A549 (cell line): ENCODE data around the gene BDNF. TPM values are rescaled to one million over a fixed set of nuclear protein-coding genes. Genes with fewer than 3 reads are reported as not detected.

ENCODE experiments used
- ATAC-seq, 2 experiments: fragments of 200-7000 bp in 1 of 2; fragments of >200 bp in 1 of 2; cut with Nextera tagmentation in 1 of 2; cut with Tn5 transposase in 1 of 2; 3 replicates each; pipeline versions ENCODE4 v1.8.0 to v1.9.1; 2018 to 2020; ENCODE audit warnings: mild to moderate bottlenecking in 1 of 2, moderate library complexity in 1 of 2
- CTCF ChIA-PET: fragments of 300-600 bp; sonication (Branson Sonifier 250); formaldehyde crosslinking; extraction: SDS; loops from one replicate; lab custom pipeline; 2021; ENCODE audit warnings: antibody characterized with exemption, inconsistent platforms; lab: Yijun Ruan, JAX
- POLR2A ChIA-PET: fragments of 350-600 bp; formaldehyde crosslinking; extraction: SDS; loops from one replicate; lab custom pipeline; 2021; ENCODE audit warnings: antibody characterized with exemption, inconsistent platforms; lab: Yijun Ruan, JAX
- DNase-seq, 2 experiments: peaks; one replicate each; pipeline versions ENCODE4 v3.0.0 to v3.0.0-alpha.2; 2011 to 2016; ENCODE audit warnings: low read depth in 1 of 2, low spot score in 1 of 2
- FAIRE-seq: peaks from 2 replicates; lab custom pipeline; 2011; peaks lifted over from hg19 to GRCh38; lab: Jason Lieb, UNC
- H3K27ac ChIP-seq, 2 experiments: fragments of >200 bp; sonication (Bioruptor Twin); formaldehyde crosslinking; 3 replicates each; pipeline ENCODE4 v1.5.1; 2016 to 2017
- H3K4me1 ChIP-seq: fragments of >200 bp; sonication (Bioruptor Twin); formaldehyde crosslinking; 3 replicates; pipeline ENCODE4 v1.6.1; 2016
- H3K4me2 ChIP-seq: fragments of >200 bp; sonication (Bioruptor Twin); formaldehyde crosslinking; 3 replicates; pipeline ENCODE4 v1.6.1; 2016
- H3K4me3 ChIP-seq: fragments of >200 bp; sonication (Bioruptor Twin); formaldehyde crosslinking; 3 replicates; pipeline ENCODE4 v1.5.1; 2016
- H3K9me3 ChIP-seq: fragments of >200 bp; sonication (Bioruptor Twin); formaldehyde crosslinking; 3 replicates; pipeline ENCODE4 v1.6.1; 2016
- ATOH8 ChIP-seq: fragments of 250-450 bp; sonication (Bioruptor Pico); IDR thresholded peaks from 2 replicates; pipeline ENCODE4 v1.5.0; 2020; ENCODE audit warnings: low read depth, mild to moderate bottlenecking, moderate library complexity
- BCL3 ChIP-seq: fragments of >200 bp; sonication (Bioruptor Twin); formaldehyde crosslinking; IDR thresholded peaks from 3 replicates; pipeline ENCODE4 v1.6.1; 2016
- CBX8 ChIP-seq: fragments of 200-600 bp; sonication (generic); IDR thresholded peaks from 2 replicates; pipeline ENCODE4 v1.6.1; 2016
- CHD4 ChIP-seq: fragments of 200-600 bp; sonication (generic); IDR thresholded peaks from 2 replicates; pipeline ENCODE4 v1.6.1; 2016; ENCODE audit warnings: antibody characterized with exemption, mild to moderate bottlenecking, borderline replicate concordance
- CTCF ChIP-seq: fragments of >200 bp; sonication (Bioruptor Twin); formaldehyde crosslinking; IDR thresholded peaks from 3 replicates; pipeline ENCODE4 v1.5.1; 2016
- EHF ChIP-seq: fragments of 250-450 bp; sonication (Bioruptor Pico); IDR thresholded peaks from 2 replicates; pipeline ENCODE4 v1.5.0; 2020; ENCODE audit warnings: mild to moderate bottlenecking
- ESRRA ChIP-seq: fragments of 150-350 bp; IDR thresholded peaks from 2 replicates; pipeline ENCODE4 v1.6.1; 2014; ENCODE audit warnings: mild to moderate bottlenecking, low read length, borderline replicate concordance
- HOXA7 ChIP-seq: fragments of 250-450 bp; sonication (Bioruptor Pico); IDR thresholded peaks from 2 replicates; pipeline ENCODE4 v1.5.0; 2020; ENCODE audit warnings: mild to moderate bottlenecking, moderate library complexity
- JUN ChIP-seq, 2 experiments: fragments of >200 bp; sonication (Bioruptor Twin); formaldehyde crosslinking; IDR thresholded peaks; 2 replicates in 1 of 2; 3 replicates in 1 of 2; pipeline ENCODE4 v1.6.1; 2016 to 2017
- MAFK ChIP-seq: fragments of 450-650 bp; IDR thresholded peaks from 2 replicates; pipeline ENCODE4 v1.6.1; 2014; ENCODE audit not compliant: partially characterized antibody
- MAX ChIP-seq: IDR thresholded peaks from 2 replicates; pipeline ENCODE4 v1.6.1; 2012
- MAZ ChIP-seq: fragments of 150-350 bp; IDR thresholded peaks from 2 replicates; pipeline ENCODE4 v1.6.1; 2014; ENCODE audit warnings: antibody characterized with exemption, low read depth, low read length, borderline replicate concordance
- NR3C1 ChIP-seq: fragments of >200 bp; sonication (Bioruptor Twin); formaldehyde crosslinking; IDR thresholded peaks from 3 replicates; pipeline ENCODE4 v1.6.1; 2017
- RAD21 ChIP-seq, 2 experiments: fragments of >200 bp in 1 of 2; sonication (Bioruptor Twin) in 1 of 2; formaldehyde crosslinking in 1 of 2; IDR thresholded peaks in 1 of 2; conservative IDR thresholded peaks in 1 of 2; 2 replicates in 1 of 2; 3 replicates in 1 of 2; pipeline ENCODE4 v1.6.1; 2012 to 2018; ENCODE audit warnings: inconsistent platforms in 1 of 2
- RCOR1 ChIP-seq: fragments of 150-350 bp; IDR thresholded peaks from 2 replicates; pipeline ENCODE4 v1.6.1; 2014; ENCODE audit warnings: antibody characterized with exemption, low read length, low read depth
- SMC3 ChIP-seq: fragments of >200 bp; sonication (Bioruptor Twin); formaldehyde crosslinking; IDR thresholded peaks from 3 replicates; pipeline ENCODE4 v1.6.1; 2018; ENCODE audit warnings: inconsistent platforms
- SREBF2 ChIP-seq: fragments of 450-650 bp; IDR thresholded peaks from 2 replicates; pipeline ENCODE4 v1.6.1; 2014; ENCODE audit warnings: mild to moderate bottlenecking, moderate library complexity
- TFCP2L1 ChIP-seq: fragments of 250-450 bp; sonication (Bioruptor Pico); IDR thresholded peaks from 2 replicates; pipeline ENCODE4 v1.5.0; 2021; ENCODE audit warnings: mild to moderate bottlenecking
- USF2 ChIP-seq: fragments of 450-650 bp; IDR thresholded peaks from 2 replicates; pipeline ENCODE4 v1.6.1; 2014; ENCODE audit warnings: antibody characterized with exemption
- ZFP36 ChIP-seq: fragments of 450-650 bp; IDR thresholded peaks from 2 replicates; pipeline ENCODE4 v1.6.1; 2014; ENCODE audit warnings: borderline replicate concordance; ENCODE audit not compliant: partially characterized antibody
- ZSCAN20 ChIP-seq: fragments of 250-450 bp; sonication (Bioruptor Pico); IDR thresholded peaks from 2 replicates; pipeline ENCODE4 v1.8.0; 2022; ENCODE audit warnings: mild to moderate bottlenecking, moderate library complexity
- WGBS: methylation state at CpG from one replicate; pipeline ENCODE4 v1.1.6; 2017; ENCODE audit errors: missing lambda C conversion rate; 5-methylcytosine and 5-hydroxymethylcytosine counted together
- polyA plus RNA-seq, 4 experiments: library from polyadenylated mRNA; depleted of rRNA in 3 of 4; stranded (reverse); fragments of >200 nt; fragmentation: RNase III in 1 of 4; extraction: RNeasy Plus Mini Kit Qiagen cat#74134 plus additional on column Dnase treatment in 1 of 4; gene quantifications; 2 replicates in 3 of 4; 3 replicates in 1 of 4; pipeline ENCODE4 v1.2.3, GENCODE V29; 2011 to 2017

Gene BDNF
- polyA plus RNA-seq, 2 of the 4 experiments (the other 2 are of a cell fraction): 16.4 to 33.7 TPM

- DNase-seq: peak in 1 of 2 experiments; percentile 51
- 6% methylated on average over 3 of the region's 3 CpGs for WGBS
- no peak for TF ChIP-seq ZSCAN20 (CRISPR knock-in tag)
- peak; percentile 62 to 75 for TF ChIP-seq RAD21 (conservative IDR thresholded peaks at IDR 0.05 in 1 of 2, IDR thresholded peaks at IDR 0.05 in 1 of 2)
- peak; percentile 68 for TF ChIP-seq CTCF
- peak; percentile 52 for TF ChIP-seq SMC3
- no peak for ATAC-seq
- H3K27ac ChIP-seq: peak overlapping the region; percentile 25 to 77; a peak in 4 of 6 replicates
- FAIRE-seq: peak; percentile 65
- peaks cover 37% of the 10 kb centered on the region for H3K4me1 ChIP-seq
- ChIA-PET POLR2A (interaction anchor here (1.2 kb wide), 1 partner anchor 24 kb away, joined by 6 read pairs; no protein-coding TSS in a partner anchor), CTCF (interaction anchor here (0.7 to 1.4 kb wide), 11 partner anchors 9 to 1642 kb away, joined by 3 to 7 read pairs (median 3); no protein-coding TSS in a partner anchor)
- peak overlapping the region; percentile 85 for H3K4me2 ChIP-seq
- no peaks in the 10 kb centered on the region for H3K9me3 ChIP-seq
- no peak overlapping the region; the same call in 2 of the 3 replicates for H3K4me3 ChIP-seq
Observed at GRCh38 chr11:27694992-27695391, 5.3 kb downstream of the BDNF start.

GRCh38 chr11:27693398-27693797 lies 6.9 kb downstream of the BDNF start:
- Histone ChIP-seq H3K4me1 (peaks cover 37% of the 10 kb centered on the region), H3K9me3 (peaks cover 4% of the 10 kb centered on the region; the same call in 1 of the 3 replicates), H3K27ac (no peak overlapping the region), H3K4me2 (peak overlapping the region; percentile 85; the same call in 2 of the 3 replicates)
- WGBS: 61% methylated on average over 5 of the region's 5 CpGs
- ATAC-seq (no peak), DNase-seq (no peak), FAIRE-seq (no peak)
- no peak for TF ChIP-seq SMC3
- no peak for TF ChIP-seq BCL3
- TF ChIP-seq NR3C1: no peak
- TF ChIP-seq MAFK: no peak
- TF ChIP-seq RCOR1: no peak
- no peak for TF ChIP-seq MAZ
- no peak for TF ChIP-seq SREBF2
- no peak for TF ChIP-seq ZFP36
- no peak for TF ChIP-seq CHD4
- TF ChIP-seq EHF (CRISPR knock-in tag): no peak
- no peak for TF ChIP-seq HOXA7 (CRISPR knock-in tag)
- TF ChIP-seq ATOH8: no peak
- no peak for TF ChIP-seq ZSCAN20 (CRISPR knock-in tag)
- no peak for TF ChIP-seq TFCP2L1 (CRISPR knock-in tag)
- no peak for TF ChIP-seq MAX
- TF ChIP-seq JUN (IDR thresholded peaks at IDR 0.05): no peak
- TF ChIP-seq CBX8: no peak
- no peak for TF ChIP-seq USF2
- no peak for TF ChIP-seq ESRRA
- TF ChIP-seq, all 56 proteins: peak for 0
- H3K4me3 ChIP-seq: no peak overlapping the region
- ChIA-PET POLR2A (interaction anchor here (1.5 kb wide), 1 partner anchor 25 kb away, joined by 3 read pairs; no protein-coding TSS in a partner anchor), CTCF (no interaction called here)
